DMS 273 treated with DMSO at 0.1 percent for 48 hours (cell line): ENCODE measurements around the gene ERP27.
A peak's percentile ranks its signal among the peaks of the same experiment; 100 is the strongest.

ENCODE experiments used
- DNase-seq: peaks from one replicate; lab custom pipeline; 2025; lab: John Stamatoyannopoulos, UW

Gene ERP27

DNA sequence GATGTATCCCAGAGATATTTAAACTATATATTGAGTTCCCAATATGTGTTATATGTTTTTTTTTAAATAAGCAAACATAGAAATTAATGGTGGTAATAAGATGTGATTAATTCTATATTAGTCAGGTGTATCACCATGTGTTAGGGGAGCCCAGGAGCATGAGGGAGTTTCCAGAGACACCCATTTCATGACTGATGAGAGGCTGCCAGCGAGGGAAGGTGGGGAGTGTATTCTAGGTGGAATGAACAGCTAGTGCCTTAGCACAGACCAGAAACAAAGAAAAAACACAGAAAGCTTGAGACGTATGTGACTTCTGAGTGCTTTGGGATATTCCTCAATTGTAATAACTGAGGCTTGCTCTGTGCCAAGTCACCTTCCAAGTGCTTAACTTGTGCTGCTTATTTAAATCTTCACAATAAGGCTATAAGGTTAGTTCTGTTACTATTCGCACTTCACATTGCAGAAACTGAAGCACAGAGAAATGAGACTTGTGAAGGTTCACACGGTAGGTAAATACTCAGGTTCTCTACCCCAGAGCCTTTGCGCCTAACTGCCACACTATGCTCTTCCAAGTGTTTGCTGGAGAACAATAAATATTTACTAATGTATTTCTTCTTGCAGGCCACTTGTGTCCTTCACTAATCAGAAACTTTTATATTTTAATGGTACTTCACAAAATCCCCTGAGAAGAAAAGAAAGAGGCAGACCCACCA is 34.8 kb downstream of the ERP27 start:
- DNase-seq: no peak

DNA sequence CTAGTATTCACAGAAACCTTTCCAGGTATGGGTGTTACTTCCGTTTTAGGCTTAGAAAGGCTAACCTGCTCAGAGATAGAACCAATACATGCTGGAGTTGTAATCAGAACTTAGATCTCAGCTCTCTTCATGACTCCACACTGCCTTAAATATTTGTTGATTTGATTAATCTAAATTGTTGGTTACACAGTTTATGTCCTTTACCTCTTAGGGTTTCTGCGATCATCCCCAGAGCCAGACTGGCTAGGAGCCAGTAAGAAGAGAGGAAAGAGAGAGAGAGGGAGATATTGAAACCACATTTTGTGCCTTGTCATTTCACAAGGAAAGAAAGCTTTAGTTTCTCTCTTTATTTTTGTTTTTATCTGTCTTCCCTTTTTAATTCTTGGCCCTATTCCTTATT is 35.9 kb downstream of the ERP27 start:
- DNase-seq: no peak

DNA sequence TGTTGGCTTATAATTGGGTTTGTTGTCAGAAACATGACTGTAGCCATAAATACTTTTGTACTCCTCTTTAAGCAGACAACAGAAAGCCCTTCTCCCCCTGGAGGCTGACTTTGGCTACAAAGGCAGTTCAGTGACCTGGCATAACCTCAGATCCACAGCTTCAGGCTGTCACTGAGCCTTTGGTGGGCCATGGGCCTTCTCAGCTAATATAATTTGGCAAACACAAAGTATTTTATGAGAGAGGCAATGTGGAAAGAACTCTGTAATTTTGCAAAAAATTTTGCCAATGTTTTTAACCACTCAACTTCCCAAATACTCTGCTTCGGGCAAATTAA is 37.1 kb downstream of the ERP27 start:
- no peak for DNase-seq

DNA sequence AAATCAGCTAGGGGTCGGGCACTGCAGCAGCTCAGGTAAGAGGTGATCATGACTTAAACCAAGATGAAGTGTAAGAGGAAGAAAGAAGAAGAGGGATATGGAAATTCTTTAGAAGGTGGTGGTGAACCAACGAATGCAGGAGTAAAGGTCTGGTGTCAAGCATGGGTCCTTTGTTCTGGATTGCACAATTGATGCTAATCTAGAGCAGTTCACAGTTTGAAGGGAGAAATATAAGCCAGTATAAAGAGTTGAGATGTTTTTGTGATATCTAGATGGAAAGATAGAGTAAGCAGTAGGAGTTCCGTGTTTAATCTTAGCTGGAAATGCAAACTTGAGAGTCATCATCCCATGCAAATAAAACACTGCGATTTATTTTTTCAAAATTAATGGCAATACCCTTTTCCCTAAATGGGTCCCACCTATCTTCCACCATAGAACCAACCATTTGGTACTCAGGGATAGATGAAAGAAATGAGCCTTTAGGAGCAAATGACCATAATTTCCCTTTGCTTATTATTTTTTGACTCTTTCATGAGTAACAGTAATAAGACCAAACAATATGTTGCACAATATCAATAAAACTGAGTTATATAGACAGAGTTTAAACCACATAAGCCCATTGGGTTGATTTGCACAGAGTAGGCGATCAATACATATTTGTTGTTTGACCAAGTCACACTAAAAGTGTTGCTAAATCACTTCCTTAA is 37.7 kb downstream of the ERP27 start:
- DNase-seq: no peak

DNA sequence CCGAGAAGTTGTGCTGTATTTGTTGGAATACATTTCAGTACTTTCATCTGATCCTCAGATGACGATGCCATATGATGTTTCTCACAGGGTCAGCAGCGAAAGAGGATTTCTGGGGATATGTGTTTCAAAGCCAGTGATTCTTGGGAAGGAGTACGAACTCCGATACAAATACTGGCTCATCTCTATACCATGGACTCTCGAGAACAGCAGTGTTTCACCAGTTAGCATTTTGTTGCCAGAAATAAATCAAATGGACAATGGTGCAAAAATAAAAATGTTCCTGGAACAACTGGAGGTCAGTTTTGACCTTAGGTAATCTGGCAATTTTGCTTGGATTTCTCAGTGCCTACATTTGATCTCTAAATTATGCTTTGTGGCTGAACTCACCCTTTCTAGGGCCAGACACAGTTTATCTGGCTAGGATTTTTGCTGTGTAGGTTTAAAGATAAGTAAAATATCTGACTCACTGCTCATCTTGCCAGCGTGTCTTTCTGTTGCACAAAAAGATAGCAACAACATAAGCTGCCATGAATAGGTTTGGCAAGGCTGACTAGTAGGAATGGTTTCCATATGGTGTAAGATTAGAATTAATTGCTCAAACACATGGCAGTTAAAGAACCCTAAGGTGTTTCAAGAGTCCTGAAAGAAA is 41.7 kb downstream of the ERP27 start:
- peak; percentile 81 for DNase-seq

DNA sequence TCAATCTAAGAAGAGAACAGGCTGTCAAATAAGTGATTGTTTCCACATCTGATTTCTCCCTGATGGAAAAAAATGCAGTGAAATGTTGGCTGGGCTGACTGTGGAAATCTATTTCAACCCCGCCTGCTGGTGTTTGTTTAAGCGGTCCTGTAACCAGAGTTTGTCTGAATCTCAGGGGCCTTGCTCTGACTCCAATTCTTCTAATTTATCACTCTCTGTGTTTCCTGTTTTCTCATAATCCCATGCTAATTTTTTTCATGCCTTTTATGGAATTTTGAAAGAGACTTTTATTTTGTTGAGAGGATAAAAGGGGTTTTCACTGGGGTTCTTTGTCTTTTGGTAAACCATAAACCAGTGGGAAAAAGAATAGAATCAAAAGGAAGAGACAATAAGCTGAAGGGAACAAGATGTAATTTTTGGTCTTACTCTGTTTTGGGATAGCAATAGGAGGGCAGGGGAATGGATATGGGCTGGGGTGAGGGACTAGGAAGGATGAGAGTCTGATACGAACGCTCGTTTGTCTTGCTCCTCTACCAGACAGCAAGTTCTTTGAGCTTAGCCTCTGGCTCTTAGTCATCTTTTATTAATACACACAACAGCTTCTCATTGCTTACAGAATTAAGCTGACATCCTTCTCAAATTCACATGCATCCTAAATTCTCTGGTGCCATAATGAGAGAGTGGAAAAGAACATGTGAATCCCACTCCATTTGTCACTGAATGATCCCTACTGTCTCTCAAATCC is 44.7 kb downstream of the ERP27 start:
- DNase-seq: no peak

GRCh38 chr12:14892726-14893505 is 45.4 kb downstream of the ERP27 start:
- no peak for DNase-seq

DNA sequence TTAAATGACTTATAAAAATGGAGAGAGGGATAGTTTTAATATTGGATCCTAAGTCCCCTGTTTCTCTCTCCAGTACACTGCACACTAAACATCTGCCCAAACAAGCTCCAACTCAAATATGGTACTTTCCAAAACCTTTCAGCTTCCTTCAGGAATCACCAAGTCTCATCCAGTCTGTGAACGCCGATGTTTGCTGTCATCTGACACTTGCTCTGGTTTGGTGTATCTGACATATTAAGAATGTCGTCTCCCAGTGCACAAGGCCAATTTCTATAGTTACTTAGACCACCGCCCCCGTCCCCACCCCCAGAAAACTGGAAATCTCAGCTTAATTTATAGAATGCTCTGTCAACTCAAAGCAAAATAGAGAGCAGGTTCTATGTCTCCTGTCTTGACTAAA is 47.6 kb downstream of the ERP27 start:
- DNase-seq: no peak

DNA sequence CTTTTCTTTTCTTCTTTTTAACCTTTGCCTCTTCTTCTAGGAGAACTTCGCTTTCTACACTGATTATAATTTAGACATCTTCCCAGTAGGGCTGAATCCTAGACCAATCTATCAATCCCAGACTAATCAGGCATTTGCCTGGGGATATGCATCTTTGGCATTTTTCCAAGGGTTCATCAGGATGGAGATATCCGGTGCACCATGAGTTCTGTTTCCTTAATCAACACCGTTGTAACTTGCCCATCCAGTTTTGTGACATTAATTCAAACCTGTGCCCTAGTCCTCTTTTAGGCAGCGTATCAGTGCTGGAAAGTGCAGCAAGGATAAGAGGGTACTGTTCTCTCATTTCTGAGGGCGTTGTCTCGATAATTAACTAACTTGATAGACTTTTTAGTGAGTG is 52.1 kb downstream of the ERP27 start:
- DNase-seq: no peak

- peak; percentile 22 for DNase-seq
Observed at GRCh38 chr12:14885718-14886221, 52.6 kb downstream of the ERP27 start, which contains the start of gene MGP. TSS of gene MGP (minus strand) at chr12:14885854. CDS start at chr12:14885791, 63 bp downstream.

GRCh38 chr12:14884458-14884878 is 53.9 kb downstream of the ERP27 start:
- peak; percentile 78 for DNase-seq

- peak; percentile 35 for DNase-seq
Observed at GRCh38 chr12:14883686-14884085, 54.7 kb downstream of the ERP27 start.

DNA sequence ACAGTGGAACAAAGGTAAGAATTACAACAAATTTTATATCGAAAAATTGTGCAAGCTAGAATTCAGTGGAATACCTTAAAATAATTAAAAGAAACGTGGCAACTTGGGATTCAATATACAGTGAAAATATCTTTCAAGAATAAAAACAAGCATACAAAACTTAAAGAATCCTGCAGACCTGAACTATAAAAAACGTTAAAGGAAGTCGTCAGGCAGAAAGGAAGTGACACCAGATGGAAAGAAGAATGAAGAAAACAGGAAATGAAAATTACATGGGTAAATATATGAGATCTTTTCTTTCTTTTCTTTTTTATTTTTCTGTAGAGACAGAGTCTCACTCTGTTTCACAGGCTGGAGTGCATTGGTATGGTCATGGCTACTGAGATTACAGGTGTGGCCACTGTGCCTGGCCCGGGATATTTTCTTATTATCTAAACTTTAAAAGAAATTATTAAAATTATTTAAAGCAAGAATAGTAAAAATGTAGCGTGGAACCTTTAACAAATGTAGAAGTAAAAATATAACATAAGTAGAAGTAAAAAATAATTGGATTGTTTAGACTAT is 57.4 kb downstream of the ERP27 start:
- no peak for DNase-seq

GRCh38 chr12:14879222-14879933 is 59.0 kb downstream of the ERP27 start:
- DNase-seq: no peak

DNA sequence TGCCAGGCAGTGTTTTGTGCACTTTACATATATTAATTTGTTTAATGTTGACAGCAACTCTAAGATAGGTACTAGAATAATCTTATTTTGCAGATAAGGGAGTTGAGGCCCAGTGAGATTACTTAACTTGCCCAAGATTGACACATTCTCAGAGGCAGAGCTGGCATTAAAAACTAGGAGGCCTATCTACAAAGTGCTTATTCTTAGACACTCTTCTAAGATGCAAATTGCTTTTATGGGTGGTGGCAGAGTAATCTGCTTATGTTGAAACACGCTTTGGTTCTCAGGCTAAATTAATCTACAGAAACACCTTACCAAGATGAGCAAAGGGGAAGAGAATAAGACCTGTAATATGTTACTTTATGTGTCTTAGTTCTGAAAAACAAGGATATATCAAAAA is 59.8 kb downstream of the ERP27 start:
- no peak for DNase-seq

DNA sequence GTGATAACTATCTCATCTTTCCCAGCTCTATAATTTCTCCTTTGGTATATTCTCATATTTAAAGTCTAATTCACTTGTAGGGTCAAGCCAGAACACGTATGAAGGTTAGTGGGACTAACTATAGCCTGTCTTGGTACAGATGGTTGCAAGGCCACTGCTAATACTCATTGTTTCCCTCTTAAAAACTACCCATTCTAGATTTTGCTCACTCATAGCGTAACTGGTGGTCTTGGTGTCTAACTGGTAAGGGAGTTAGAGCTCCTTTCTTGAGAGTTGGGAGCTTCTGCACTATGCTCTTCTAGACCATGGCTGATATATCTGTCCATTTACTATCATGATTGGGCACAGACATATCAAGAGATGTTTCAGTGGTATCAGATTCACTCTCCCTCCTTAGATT is 61.5 kb downstream of the ERP27 start:
- no peak for DNase-seq

GRCh38 chr12:14874882-14875281 is 63.5 kb downstream of the ERP27 start:
- DNase-seq: peak; percentile 9

- peak; percentile 11 for DNase-seq
Observed at GRCh38 chr12:14873440-14874185, 64.7 kb downstream of the ERP27 start.

DNA sequence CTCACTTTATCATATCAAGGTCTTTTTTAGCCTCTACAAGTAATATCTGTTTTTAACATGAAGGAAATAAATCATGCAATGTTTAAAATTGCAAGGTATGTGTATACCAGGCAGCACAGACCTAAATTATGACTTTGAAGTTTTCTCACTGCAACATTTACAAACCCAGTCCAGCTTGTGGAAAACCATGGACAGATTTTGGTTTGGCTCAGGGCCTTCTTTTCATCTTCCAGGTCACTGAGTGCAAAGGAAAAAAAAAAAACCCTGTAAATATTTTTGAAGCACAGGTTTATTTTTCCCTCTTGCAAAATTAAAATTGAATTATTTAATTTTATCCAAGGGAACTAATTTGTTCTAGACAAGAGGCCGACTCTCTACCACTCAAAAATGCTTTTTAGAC is 66.5 kb downstream of the ERP27 start:
- no peak for DNase-seq

DNA sequence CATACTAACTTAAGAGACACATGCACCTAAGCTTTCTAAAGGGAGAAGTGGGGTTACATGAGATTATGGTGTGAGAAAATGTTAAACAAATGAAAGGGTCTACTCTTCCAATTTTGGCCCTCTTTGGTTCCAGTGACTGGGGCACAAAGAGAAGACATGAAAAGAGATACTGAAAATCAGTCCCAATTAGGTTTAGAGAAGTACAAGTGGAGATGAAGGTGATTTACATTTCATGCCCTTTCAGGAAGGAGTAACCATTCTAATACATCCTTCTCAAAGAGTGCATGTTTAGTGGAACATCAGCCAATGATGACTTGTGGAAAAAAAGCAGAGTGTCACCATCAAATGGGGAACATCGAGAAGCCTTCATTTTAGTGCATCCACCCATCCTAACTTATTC is 67.1 kb downstream of the ERP27 start:
- DNase-seq: no peak
